Measurements from ENCODE around the gene SGIP1. TPM values are rescaled to one million over a fixed set of nuclear protein-coding genes. Genes with fewer than 3 reads are reported as not detected.

Gene SGIP1
- total RNA-seq, 2 donors from 2014 or later: 3.8 to 9.4 TPM

- Histone ChIP-seq H3K4me1 (ENCODE audit: control insufficient read depth, insufficient read depth, low read length) (no peaks in the 10 kb centered on the region), H3K36me3 (ENCODE audit: control insufficient read depth, insufficient read depth, low read length) (no peaks in the 10 kb centered on the region), H3K27me3 (ENCODE audit: control insufficient read depth, insufficient read depth, low read length, poor library complexity, severe bottlenecking) (no peaks in the 10 kb centered on the region), H3K27ac (ENCODE audit: low read depth, low read length) (no peak overlapping the region), H3K4me3 (ENCODE audit: low read length) (no peak overlapping the region), H3K9me3 (ENCODE audit: control insufficient read depth, low read length) (no peaks in the 10 kb centered on the region), H3K9ac (ENCODE audit: extremely low read depth, low read length, poor library complexity, severe bottlenecking) (no peak overlapping the region)
- Mint-ChIP-seq H3K9me3 (no peaks in the 10 kb centered on the region), H3K36me3 (ENCODE audit: low read depth) (no peaks in the 10 kb centered on the region), H3K27me3 (ENCODE audit: insufficient read depth) (no peaks in the 10 kb centered on the region), H3K4me3 (no peak overlapping the region), H3K4me1 (peaks cover 16% of the 10 kb centered on the region), H3K27ac (no peak overlapping the region)
- WGBS, 2 experiments (ENCODE audit: insufficient coverage in 1 of 2, insufficient read length in 1 of 2): 75 to 87% methylated on average over 2 to 5 of the region's 5 CpGs
- no peak for TF ChIP-seq CTCF (conservative IDR thresholded peaks at IDR 0.05)
- DNase-seq: peak; percentile 43
These were observed 28.1 kb upstream of the SGIP1 start for GRCh38 chr1:66505671-66506392.

GRCh38 chr1:66506393-66506687 is 27.6 kb upstream of the SGIP1 start:
- 100% methylated on average over 1 of the region's 1 CpG; no CpG with 5 or more reads in 1 of the 2 experiments for WGBS, 2 experiments (ENCODE audit: insufficient coverage in 1 of 2, insufficient read length in 1 of 2)
- no peak for TF ChIP-seq CTCF (conservative IDR thresholded peaks at IDR 0.05)
- Mint-ChIP-seq H3K4me1 (peaks cover 16% of the 10 kb centered on the region), H3K9me3 (no peaks in the 10 kb centered on the region), H3K27ac (no peak overlapping the region), H3K36me3 (ENCODE audit: low read depth) (no peaks in the 10 kb centered on the region), H3K27me3 (ENCODE audit: insufficient read depth) (no peaks in the 10 kb centered on the region), H3K4me3 (no peak overlapping the region)
- Histone ChIP-seq H3K9ac (ENCODE audit: extremely low read depth, low read length, poor library complexity, severe bottlenecking) (no peak overlapping the region), H3K4me1 (ENCODE audit: control insufficient read depth, insufficient read depth, low read length) (no peaks in the 10 kb centered on the region), H3K4me3 (ENCODE audit: low read length) (no peak overlapping the region), H3K27ac (ENCODE audit: low read depth, low read length) (no peak overlapping the region), H3K36me3 (ENCODE audit: control insufficient read depth, insufficient read depth, low read length) (no peaks in the 10 kb centered on the region), H3K9me3 (ENCODE audit: control insufficient read depth, low read length) (no peaks in the 10 kb centered on the region), H3K27me3 (ENCODE audit: control insufficient read depth, insufficient read depth, low read length, poor library complexity, severe bottlenecking) (no peaks in the 10 kb centered on the region)
- no peak for DNase-seq

GRCh38 chr1:66506991-66507390 is 27.0 kb upstream of the SGIP1 start:
- no peaks in the 10 kb centered on the region for H3K4me1 ChIP-seq (ENCODE audit: control insufficient read depth, insufficient read depth, low read length)
- no peaks in the 10 kb centered on the region for H3K27me3 Mint-ChIP-seq (ENCODE audit: insufficient read depth)
- H3K4me3 Mint-ChIP-seq: no peak overlapping the region
- no peak overlapping the region for H3K9ac ChIP-seq (ENCODE audit: extremely low read depth, low read length, poor library complexity, severe bottlenecking)
- TF ChIP-seq CTCF (conservative IDR thresholded peaks at IDR 0.05): no peak
- no peak overlapping the region for H3K4me3 ChIP-seq (ENCODE audit: low read length)
- no peaks in the 10 kb centered on the region for H3K36me3 Mint-ChIP-seq (ENCODE audit: low read depth)
- no peak overlapping the region for H3K27ac Mint-ChIP-seq
- no peaks in the 10 kb centered on the region for H3K36me3 ChIP-seq (ENCODE audit: control insufficient read depth, insufficient read depth, low read length)
- no peak overlapping the region for H3K27ac ChIP-seq (ENCODE audit: low read depth, low read length)
- no peaks in the 10 kb centered on the region for H3K9me3 Mint-ChIP-seq
- H3K9me3 ChIP-seq (ENCODE audit: control insufficient read depth, low read length): no peaks in the 10 kb centered on the region
- no peaks in the 10 kb centered on the region for H3K27me3 ChIP-seq (ENCODE audit: control insufficient read depth, insufficient read depth, low read length, poor library complexity, severe bottlenecking)
- no peak for DNase-seq
- H3K4me1 Mint-ChIP-seq: peaks cover 16% of the 10 kb centered on the region

Measured in endodermal cell (in vitro differentiated cells).